HCT116 (cell line): ENCODE data around the gene C1orf21. TPM values are rescaled to one million over a fixed set of nuclear protein-coding genes. Genes with fewer than 3 reads are reported as not detected.

Source experiments
- ATAC-seq: fragments of 200-7000 bp; cut with Tn5 transposase; 2 replicates; pipeline ENCODE4 v1.9.1; 2020; ENCODE audit warnings: mild to moderate bottlenecking, moderate library complexity
- BruUV-seq: library from RNA; stranded (reverse); fragments of 400-500 nt; replicated peaks from 2 replicates; lab custom pipeline; 2021; lab: Mats Ljungman, UMichigan
- CTCF ChIA-PET: fragments of 300-600 bp; sonication (Branson Sonifier 250); formaldehyde crosslinking; loops from one replicate; lab custom pipeline; 2021; ENCODE audit warnings: antibody characterized with exemption; lab: Charles Lee
- POLR2A ChIA-PET: fragments of 300-600, 350-600 bp; sonication (Branson Sonifier 250); formaldehyde crosslinking; loops from one replicate; lab custom pipeline; 2021; ENCODE audit warnings: antibody characterized with exemption; lab: Charles Lee
- RAD21 ChIA-PET, 2 experiments: fragments of 300-600 bp; sonication (Branson Sonifier 250); formaldehyde crosslinking; loops; one replicate each; lab custom pipeline; 2023; ENCODE audit warnings: low total read pairs in 2 of 2; ENCODE audit not compliant: uncharacterized antibody in 2 of 2, unreplicated experiment in 2 of 2, low non-redundant PET in 1 of 2; lab: Charles Lee
- DNase-seq: peaks from one replicate; pipeline ENCODE4 v3.0.0-alpha.2; 2010; ENCODE audit warnings: low read depth, low spot score
- H2AFZ ChIP-seq: fragments of 200-600 bp; shearing (Covaris generic), sonication (generic); 2 replicates; pipeline ENCODE4 v1.6.1; 2017; ENCODE audit warnings: low read depth, mixed run types, mixed read lengths, antibody characterized with exemption, low read length; ENCODE audit not compliant: poor library complexity, severe bottlenecking
- H3K27ac ChIP-seq: 2 replicates; pipeline ENCODE4 v1.5.1; 2012; ENCODE audit warnings: low read depth, low read length
- H3K27me3 ChIP-seq: fragments of 200-600 bp; sonication (generic); 2 replicates; pipeline ENCODE4 v1.6.1; 2016; ENCODE audit warnings: mixed run types, low read length, mixed read lengths; ENCODE audit not compliant: insufficient read depth
- H3K36me3 ChIP-seq, 2 experiments: fragments of 200-500 bp in 1 of 2; fragments of 200-600 bp in 1 of 2; sonication (Bioruptor generic) in 1 of 2; sonication (generic) in 1 of 2; 2 replicates each; pipeline versions ENCODE4 v1.5.1 to v1.6.1; 2014 to 2016; ENCODE audit warnings: low read length in 2 of 2, inconsistent platforms in 1 of 2, mixed read lengths in 1 of 2, mixed run types in 1 of 2; ENCODE audit not compliant: insufficient read depth in 2 of 2, control insufficient read depth in 1 of 2
- H3K4me1 ChIP-seq, 2 experiments: fragments of 200-600 bp in 1 of 2; sonication (generic) in 1 of 2; 2 replicates each; pipeline versions ENCODE4 v1.5.1 to v1.6.1; 2012 to 2017; ENCODE audit warnings: low read length in 2 of 2, inconsistent platforms in 1 of 2, mild to moderate bottlenecking in 1 of 2, mixed read lengths in 1 of 2, mixed run types in 1 of 2, moderate library complexity in 1 of 2; ENCODE audit not compliant: insufficient read depth in 2 of 2, control insufficient read depth in 1 of 2
- H3K4me2 ChIP-seq: fragments of 200-600 bp; sonication (generic); 2 replicates; pipeline ENCODE4 v1.6.1; 2017; ENCODE audit warnings: mixed run types, low read length, mixed read lengths
- H3K4me3 ChIP-seq, 2 experiments: fragments of 200-600 bp in 1 of 2; sonication (generic) in 1 of 2; replicated peaks in 1 of 2; 2 replicates each; pipeline ENCODE4 v1.5.1; 2011 to 2016; ENCODE audit warnings: low read length in 2 of 2, control low read depth in 1 of 2, low read depth in 1 of 2, mild to moderate bottlenecking in 1 of 2, mixed read lengths in 1 of 2, mixed run types in 1 of 2
- H3K79me2 ChIP-seq: fragments of 200-600 bp; sonication (generic); 2 replicates; pipeline ENCODE4 v1.6.1; 2017; ENCODE audit warnings: mild to moderate bottlenecking, mixed run types, low read length, moderate library complexity, mixed read lengths; ENCODE audit not compliant: insufficient read depth
- H3K9ac ChIP-seq: fragments of 200-600 bp; sonication (generic); 2 replicates; pipeline ENCODE4 v1.6.1; 2016; ENCODE audit warnings: low read length, mixed read lengths
- H3K9me2 ChIP-seq: fragments of 200-600 bp; sonication (generic), shearing (Covaris generic); 2 replicates; pipeline ENCODE4 v1.6.1; 2017; ENCODE audit warnings: mixed run types, mild to moderate bottlenecking, moderate library complexity; ENCODE audit not compliant: insufficient read depth
- H3K9me3 ChIP-seq, 2 experiments: fragments of 200-500 bp in 1 of 2; fragments of 200-600 bp in 1 of 2; sonication (Bioruptor generic) in 1 of 2; sonication (generic) in 1 of 2; 2 replicates each; pipeline ENCODE4 v1.6.1; 2014 to 2017; ENCODE audit warnings: low read length in 2 of 2, mixed read lengths in 2 of 2, inconsistent platforms in 1 of 2, low read depth in 1 of 2, mild to moderate bottlenecking in 1 of 2, mixed run types in 1 of 2, moderate library complexity in 1 of 2; ENCODE audit not compliant: control insufficient read depth in 1 of 2, insufficient read depth in 1 of 2
- H4K20me1 ChIP-seq: fragments of 200-600 bp; sonication (generic), shearing (Covaris generic); 2 replicates; pipeline ENCODE4 v1.6.1; 2017; ENCODE audit warnings: mixed run types, mild to moderate bottlenecking, moderate library complexity; ENCODE audit not compliant: insufficient read depth
- CBX3 ChIP-seq: IDR thresholded peaks from 2 replicates; pipeline ENCODE4 v1.6.1; 2012; ENCODE audit warnings: low read depth
- CEBPB ChIP-seq: IDR thresholded peaks from 2 replicates; pipeline ENCODE4 v1.6.1; 2012; ENCODE audit warnings: low read depth
- EZH2 ChIP-seq: fragments of 200-600 bp; sonication (generic); IDR thresholded peaks from 2 replicates; pipeline ENCODE4 v1.6.1; 2017; ENCODE audit warnings: antibody characterized with exemption, mixed run types
- POLR2AphosphoS5 ChIP-seq: IDR thresholded peaks from 2 replicates; pipeline ENCODE4 v1.6.1; 2011; ENCODE audit warnings: mild to moderate bottlenecking, low read depth, low read length, moderate library complexity
- RAD21 ChIP-seq: IDR thresholded peaks from 2 replicates; pipeline ENCODE4 v1.6.1; 2012; ENCODE audit warnings: low read depth, mild to moderate bottlenecking
- SIN3A ChIP-seq: IDR thresholded peaks from 2 replicates; pipeline ENCODE4 v1.6.1; 2012; ENCODE audit warnings: low read depth
- SP1 ChIP-seq: IDR thresholded peaks from 2 replicates; pipeline ENCODE4 v1.6.1; 2012; ENCODE audit warnings: low read depth
- ZBTB33 ChIP-seq: IDR thresholded peaks from 2 replicates; pipeline ENCODE4 v1.6.1; 2011; ENCODE audit warnings: mild to moderate bottlenecking, low read length, moderate library complexity; ENCODE audit not compliant: insufficient replicate concordance; ENCODE audit errors: extremely low read depth
- ZNF274 ChIP-seq: fragments of 200-500 bp; sonication (Bioruptor generic); IDR thresholded peaks from 2 replicates; pipeline ENCODE4 v1.6.1; 2014; ENCODE audit warnings: mild to moderate bottlenecking, low read depth, low read length, inconsistent platforms
- intact Hi-C: fragments of 100-400 bp; cut with micrococcal nuclease; formaldehyde crosslinking; loops from 2 replicates; pipeline ENCODE4 v1.10.0; 2022
- total RNA-seq: library from RNA; stranded (reverse); gene quantifications from one replicate; pipeline ENCODE4 v1.2.1, GENCODE V29; 2021; ENCODE audit not compliant: unreplicated experiment

The C1orf21 gene
- total RNA-seq, 1 experiment from 2014 or later: 8.9 TPM

- H3K4me3 ChIP-seq: no peak overlapping the region
- TF ChIP-seq ZBTB33 (no peak), ZNF274 (no peak), CEBPB (no peak), RAD21 (no peak), POLR2AphosphoS5 (no peak), SIN3A (no peak), EZH2 (no peak), SP1 (no peak), CBX3 (no peak)
- H3K9ac ChIP-seq: no peak overlapping the region
- DNase-seq: no peak
- ATAC-seq: no peak
- CTCF ChIA-PET: no interaction called here
- no peaks in the 10 kb centered on the region for H3K9me2 ChIP-seq
- H3K9me3 ChIP-seq: no peaks in the 10 kb centered on the region
- H4K20me1 ChIP-seq: no peaks in the 10 kb centered on the region
- intact Hi-C loops: loop anchor here (5.0 to 10.0 kb wide), 2 partner anchors 438 to 746 kb away; no protein-coding TSS in a partner anchor
- no peaks in the 10 kb centered on the region for H3K79me2 ChIP-seq
- RAD21 ChIA-PET: no interaction called here
- no peak overlapping the region for H3K4me2 ChIP-seq
- H2AFZ ChIP-seq: no peak overlapping the region
- H3K4me1 ChIP-seq: peaks cover 0 to 6% of the 10 kb centered on the region in 2 experiments; a peak in 2 of 4 replicates
- H3K27ac ChIP-seq: no peak overlapping the region
- BruUV-seq: no TSS peak
- no peaks in the 10 kb centered on the region for H3K27me3 ChIP-seq
- POLR2A ChIA-PET: no interaction called here
- H3K36me3 ChIP-seq: no peaks in the 10 kb centered on the region
Measured at GRCh38 chr1:184660462-184661191, 273.8 kb downstream of the C1orf21 start.
